Measurements from ENCODE around the gene MLX.
"Not testable (repeated sequence)": the region's sequence is repeated elsewhere in the genome, so short reads cannot be mapped to it uniquely, and the experiment has no call there.

MLX gene

DNA sequence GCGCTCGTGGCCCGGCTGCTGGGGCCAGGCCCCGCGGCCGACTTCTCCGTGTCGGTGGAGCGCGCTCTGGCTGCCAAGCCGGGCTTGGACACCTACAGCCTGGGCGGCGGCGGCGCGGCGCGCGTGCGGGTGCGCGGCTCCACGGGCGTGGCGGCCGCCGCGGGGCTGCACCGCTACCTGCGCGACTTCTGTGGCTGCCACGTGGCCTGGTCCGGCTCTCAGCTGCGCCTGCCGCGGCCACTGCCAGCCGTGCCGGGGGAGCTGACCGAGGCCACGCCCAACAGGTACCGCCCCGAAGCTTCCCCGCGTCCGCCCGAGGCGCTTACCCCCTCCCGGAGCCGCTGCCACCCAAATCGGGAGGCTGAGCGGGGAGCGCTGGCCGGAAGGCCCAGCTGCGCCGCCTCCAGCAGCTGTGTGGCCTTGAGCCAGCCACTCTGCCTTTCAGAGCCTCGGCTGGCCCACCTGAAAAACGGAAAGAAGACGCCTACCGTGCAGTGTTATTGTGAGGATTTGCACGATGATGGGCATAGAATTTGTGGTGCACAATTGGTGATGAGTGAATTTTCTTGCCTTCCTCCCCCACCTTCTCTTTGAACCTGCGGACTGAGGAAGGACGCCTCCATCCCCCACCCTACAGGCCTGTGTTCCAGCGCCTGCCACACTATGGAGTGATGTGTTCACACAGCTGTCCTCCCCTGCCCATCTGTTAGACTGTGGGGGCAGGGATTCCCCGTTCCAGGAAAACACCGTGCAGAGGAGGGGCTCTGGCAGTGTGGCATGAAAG lies 30.3 kb upstream of the MLX start:
- DNase-seq = peak; percentile 68

DNA sequence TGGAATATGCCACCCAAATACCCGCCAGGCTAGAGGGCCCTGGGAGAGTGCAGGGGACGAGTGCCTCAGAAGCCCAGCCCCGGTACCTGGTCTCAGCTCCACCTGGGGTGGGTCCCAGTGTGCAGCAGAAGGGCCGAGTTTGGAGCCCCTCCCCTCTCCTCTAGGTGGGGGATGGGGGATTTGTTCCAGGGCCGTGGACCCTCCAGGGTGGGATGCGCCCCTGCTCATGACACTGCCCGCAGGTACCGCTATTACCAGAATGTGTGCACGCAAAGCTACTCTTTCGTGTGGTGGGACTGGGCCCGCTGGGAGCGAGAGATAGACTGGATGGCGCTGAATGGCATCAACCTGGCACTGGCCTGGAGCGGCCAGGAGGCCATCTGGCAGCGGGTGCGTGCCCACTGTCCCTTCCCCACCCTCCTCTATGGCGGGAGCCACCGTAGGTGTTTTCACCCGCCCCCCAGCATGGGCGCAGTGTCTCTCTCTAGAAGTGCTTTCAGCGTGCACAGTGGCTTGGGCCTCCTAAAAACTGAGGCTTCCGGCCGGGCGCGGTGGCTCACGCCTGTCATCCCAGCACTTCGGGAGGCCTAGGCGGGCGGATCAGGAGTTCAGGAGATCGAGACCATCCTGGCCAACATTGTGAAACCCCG lies 29.6 kb upstream of the MLX start:
- no peak for DNase-seq

DNA sequence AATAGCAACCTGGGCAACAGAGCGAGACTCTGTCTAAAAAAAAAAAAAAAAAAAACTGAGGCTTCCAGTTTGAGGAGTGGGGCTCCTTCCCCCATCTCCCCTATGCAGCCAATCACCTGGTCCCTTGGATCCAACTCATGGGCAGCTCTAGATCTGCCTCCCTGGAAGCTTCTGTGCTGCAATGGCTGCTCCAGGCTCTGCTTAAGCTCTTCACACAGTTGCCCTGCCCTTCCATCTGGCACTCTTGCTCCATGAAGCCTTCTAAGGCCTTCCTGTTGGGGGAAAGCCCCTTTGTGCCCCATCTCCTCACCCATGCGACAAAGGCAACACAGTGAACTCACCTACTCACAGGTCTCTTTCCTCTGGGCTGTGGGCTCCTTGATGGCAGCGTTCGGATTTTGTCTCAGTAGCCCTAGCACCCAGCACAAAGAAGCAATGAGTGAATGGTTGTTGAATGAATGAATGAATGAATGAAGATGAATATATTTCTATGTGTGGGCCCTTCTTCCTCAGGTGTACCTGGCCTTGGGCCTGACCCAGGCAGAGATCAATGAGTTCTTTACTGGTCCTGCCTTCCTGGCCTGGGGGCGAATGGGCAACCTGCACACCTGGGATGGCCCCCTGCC lies 29.0 kb upstream of the MLX start:
- no peak for DNase-seq

DNA sequence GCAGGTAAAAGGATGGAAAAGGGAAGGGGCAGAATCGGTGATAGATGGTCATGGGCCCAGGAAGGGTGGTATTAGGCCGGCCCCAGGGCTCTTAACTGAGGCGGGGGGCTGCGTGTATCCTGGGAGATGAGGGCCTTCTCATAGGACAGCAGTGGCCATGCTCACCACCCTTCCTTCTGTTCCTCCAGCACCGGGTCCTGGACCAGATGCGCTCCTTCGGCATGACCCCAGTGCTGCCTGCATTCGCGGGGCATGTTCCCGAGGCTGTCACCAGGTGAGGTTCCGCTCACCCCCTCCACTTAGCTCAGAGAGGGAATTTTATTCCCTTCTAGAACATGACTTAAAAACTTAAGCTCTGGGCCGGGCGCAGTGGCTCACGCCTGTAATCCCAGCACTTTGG lies 28.4 kb upstream of the MLX start:
- DNase-seq = no peak

DNA sequence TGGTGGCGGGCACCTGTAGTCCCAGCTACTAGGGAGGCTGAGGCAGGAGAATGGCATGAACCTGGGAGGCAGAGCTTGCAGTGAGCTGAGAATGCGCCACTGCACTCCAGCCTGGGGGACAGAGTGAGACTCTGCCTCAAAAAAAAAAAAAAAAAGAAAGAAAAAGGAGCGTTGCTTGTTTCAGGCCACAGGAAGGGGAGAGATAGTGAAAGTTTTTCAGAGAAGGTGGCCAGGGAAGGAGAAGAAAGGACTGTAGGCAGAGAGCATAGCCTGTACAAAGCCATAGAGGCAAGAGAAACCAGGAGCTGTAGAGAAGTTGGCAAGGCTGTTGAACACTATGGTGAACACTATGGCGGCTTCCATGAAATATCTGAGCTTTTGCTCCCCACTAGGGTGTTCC lies 26.3 kb upstream of the MLX start:
- DNase-seq = not testable (repeated sequence)

DNA sequence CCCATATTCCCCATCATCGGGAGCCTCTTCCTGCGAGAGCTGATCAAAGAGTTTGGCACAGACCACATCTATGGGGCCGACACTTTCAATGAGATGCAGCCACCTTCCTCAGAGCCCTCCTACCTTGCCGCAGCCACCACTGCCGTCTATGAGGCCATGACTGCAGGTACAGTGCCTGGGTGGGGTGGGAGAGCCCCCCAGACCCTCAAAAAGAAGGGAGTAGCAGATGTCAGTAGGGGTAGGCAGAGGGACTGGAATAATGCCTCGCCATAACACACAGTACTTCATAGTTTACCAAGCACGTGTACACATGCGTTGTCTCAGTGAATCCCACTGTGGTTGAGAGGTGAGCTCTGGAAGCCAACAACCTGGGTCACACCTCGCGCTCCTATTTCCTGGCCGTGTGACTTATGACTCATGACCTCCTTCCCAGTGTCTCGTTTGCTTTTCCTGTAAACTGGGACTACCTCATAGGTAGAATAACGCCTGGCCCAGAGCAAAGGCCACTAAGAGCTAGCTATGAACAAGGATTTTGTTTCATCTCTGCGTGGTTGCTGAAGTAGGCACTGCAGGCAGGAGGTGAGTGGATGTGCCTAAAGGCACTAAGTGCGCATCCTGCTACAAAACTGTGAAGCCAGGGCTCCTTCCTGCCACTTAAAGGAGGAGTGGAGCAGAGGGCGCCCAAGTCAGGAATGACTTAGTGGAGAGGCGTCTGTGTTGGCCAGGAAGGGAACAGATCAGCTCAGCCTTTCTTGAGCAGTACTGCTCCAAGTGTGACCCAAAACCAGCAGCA lies 25.7 kb upstream of the MLX start:
- no peak for DNase-seq

DNA sequence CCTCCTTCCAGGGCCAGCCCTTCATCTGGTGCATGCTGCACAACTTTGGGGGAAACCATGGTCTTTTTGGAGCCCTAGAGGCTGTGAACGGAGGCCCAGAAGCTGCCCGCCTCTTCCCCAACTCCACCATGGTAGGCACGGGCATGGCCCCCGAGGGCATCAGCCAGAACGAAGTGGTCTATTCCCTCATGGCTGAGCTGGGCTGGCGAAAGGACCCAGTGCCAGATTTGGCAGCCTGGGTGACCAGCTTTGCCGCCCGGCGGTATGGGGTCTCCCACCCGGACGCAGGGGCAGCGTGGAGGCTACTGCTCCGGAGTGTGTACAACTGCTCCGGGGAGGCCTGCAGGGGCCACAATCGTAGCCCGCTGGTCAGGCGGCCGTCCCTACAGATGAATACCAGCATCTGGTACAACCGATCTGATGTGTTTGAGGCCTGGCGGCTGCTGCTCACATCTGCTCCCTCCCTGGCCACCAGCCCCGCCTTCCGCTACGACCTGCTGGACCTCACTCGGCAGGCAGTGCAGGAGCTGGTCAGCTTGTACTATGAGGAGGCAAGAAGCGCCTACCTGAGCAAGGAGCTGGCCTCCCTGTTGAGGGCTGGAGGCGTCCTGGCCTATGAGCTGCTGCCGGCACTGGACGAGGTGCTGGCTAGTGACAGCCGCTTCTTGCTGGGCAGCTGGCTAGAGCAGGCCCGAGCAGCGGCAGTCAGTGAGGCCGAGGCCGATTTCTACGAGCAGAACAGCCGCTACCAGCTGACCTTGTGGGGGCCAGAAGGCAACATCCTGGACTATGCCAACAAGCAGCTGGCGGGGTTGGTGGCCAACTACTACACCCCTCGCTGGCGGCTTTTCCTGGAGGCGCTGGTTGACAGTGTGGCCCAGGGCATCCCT lies 23.5 kb upstream of the MLX start:
- no peak for DNase-seq

DNA sequence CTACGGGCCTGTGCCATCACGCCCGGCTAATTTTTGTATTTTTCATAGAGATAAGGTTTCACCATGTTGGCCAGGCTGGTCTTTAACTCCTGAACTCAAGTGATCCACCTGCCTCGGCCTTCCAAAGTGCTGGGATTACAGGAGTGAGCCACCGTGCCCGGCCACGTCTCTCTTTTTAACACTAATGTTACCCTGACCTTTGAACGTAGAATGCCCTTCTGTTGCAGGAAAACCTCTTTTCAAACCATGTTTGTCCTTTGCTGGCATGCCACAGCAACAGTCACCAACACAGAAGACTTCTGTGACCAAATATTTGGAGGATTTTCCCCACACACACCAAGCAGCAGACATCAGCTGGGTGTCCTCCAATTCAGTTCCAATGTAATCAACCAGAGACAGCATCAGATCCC lies 22.0 kb upstream of the MLX start:
- no peak for DNase-seq

DNA sequence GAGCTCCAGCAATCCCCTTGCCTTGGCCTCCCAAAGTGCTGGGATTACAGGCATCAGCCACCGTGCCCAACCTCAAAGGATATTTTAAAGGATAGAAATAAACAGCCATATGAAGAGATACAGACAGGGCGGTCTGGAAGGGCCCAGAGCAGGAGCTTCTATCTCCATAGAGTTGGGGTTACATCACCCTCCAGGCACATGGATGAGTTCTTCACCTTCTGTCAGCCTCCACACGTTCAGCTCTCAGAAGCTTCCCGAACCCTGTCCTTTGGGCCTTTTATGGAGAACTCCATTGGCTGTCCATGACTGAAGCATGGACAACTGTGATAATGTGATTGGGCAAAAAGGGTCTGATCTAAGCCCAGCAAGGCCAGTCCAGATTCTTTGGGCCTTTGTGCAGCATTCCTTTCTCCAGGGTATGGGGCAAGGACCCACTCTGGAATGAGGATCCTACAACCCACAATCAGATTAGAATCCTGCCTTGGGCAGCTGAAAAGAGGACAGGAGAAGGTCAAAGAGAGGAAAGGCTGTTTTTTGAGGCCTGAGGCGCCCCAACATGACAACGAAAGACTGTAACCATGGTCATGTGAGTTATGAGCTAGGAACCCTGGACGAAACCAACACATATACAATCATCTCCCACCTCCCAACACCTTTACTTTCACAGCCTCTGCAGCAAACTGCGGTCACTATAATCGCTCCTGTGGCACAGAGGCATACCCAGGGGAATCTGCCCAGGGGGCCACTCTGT lies 21.0 kb upstream of the MLX start:
- not testable (repeated sequence) for DNase-seq

DNA sequence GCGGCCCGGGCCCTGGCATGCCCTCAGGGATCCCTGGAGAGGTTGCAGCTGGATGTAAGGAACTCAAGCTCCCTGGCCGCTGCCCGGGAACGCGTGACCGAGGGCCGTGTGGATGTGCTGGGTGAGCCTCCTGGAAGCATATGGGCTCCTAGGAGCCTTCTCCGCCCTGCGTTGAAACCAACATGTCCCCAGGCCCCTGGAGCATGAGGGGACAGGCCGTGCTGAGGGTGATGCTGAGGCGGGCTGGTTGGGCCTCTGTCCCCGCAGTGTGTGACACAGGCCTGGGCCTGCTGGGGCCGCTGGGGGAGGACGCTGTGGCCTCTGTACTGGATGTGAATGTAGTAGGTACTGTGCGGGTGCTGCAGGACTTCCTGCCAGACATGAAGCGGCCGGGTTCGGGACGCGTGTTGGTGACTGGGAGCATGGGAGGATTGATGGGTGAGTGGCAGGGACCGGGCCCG lies 19.9 kb upstream of the MLX start:
- DNase-seq = no peak

DNA sequence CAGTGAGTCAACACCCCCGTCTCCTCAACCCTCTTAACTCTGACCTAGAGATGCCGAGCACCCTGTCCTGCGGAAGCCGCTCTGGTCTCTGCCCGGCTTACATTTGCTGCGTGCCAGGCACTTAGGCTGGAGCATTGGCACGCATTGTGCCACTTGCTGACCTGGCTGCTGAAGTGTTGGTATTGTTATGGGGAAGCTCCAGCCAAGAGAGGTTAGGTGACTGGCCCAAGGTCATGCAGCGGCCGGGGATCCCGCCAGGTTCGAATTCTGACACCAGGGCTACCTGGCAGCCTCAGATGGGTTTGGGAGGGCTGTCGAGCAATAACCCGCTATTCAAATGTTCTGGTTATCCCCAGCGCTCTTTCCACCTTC lies 19.2 kb upstream of the MLX start:
- DNase-seq = no peak

DNA sequence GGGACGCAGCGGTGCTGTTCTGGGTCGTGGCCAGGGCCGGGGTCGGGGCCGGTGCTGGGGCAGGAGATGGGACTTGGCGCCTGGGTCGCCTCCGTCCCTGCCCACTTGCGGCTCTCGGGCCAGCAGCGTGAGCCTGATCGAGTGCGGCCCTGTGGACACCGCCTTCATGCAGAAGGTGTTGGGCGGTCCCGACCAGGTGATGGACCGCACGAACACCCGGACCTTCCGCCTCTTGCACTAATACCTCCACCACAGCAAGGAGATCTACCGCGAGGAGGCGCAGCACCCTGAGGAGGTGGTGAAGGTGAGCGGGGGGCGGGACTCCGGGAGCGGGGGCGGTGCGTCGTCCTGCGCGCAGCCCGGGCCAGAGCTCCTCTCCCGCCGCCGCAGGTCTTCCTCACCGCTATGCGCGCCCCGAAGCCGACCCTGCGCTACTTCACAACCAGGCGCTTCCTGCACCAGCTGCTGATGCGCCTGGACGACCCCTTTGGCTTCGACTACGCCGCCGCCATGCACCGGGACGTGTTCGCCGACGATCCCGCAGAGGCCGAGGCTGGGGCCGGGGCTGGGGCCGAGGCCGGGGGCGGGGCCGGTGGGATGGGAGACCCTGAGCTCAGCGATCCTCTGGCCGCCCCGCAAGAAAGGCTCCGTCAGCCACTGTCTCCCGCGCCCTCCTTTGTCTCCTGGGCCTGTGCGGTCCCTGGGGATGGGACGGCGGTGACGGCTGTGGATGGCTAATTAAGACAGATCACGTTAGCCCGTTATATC lies 18.6 kb upstream of the MLX start:
- DNase-seq = peak; percentile 4

DNA sequence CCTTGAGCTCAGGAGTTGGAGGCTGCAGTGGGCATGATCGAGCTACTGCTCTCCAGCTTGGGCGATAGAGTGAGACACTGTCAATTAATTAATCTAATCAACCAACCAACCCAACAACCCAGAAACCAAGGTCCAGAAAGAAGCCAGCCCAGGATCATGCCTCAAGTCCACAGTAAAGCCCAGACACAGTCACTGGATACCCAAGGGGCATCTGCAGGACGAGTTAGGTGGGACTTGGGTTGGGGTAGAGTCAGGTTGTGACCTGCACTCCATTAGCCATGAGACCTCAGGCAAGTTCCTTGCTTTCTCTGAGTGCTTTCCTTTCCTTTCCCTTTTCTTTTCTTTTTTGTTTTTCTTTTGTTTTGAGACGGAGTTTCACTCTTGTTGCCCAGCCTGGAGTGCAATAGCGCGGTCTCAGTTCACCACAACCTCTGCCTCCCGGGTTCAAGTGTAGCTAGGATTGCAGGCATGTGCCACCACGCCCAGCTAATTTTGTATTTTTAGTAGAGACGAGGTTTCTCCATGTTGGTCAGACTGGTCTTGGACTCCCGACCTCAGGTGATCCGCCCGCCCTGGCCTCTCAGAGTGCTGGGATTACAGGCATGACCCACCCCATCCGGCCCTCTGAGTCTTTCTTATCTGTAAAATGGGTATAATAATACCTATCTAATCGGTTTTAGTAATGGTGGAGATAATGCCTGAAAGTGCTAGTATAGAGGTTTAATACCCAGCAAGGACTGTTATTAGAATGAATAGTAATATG lies 17.7 kb upstream of the MLX start:
- DNase-seq = no peak

DNA sequence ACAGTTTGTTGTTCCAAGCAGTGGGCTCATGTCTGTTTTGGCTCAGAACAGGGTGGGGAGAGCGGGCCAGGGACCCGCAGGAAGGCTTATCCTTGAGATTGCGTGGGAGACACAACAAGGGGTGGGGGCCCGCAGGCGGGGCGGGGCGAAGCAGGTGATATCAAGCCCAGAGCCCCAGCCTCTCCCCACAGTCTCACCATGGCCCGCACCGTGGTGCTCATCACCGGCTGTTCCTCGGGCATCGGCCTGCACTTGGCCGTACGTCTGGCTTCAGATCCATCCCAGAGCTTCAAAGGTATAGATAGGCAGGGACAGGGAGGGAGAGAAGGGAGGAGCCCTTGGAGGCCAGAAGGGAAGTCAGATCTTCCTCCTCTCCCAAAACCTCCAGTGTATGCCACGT lies 14.2 kb upstream of the MLX start, which contains the start of gene HSD17B1:
Gene HSD17B1 (plus strand): TSS at position 188 of the 400 bp plus-strand sequence. CDS start 11 bp downstream, at position 199.
- not testable (repeated sequence) for DNase-seq

DNA sequence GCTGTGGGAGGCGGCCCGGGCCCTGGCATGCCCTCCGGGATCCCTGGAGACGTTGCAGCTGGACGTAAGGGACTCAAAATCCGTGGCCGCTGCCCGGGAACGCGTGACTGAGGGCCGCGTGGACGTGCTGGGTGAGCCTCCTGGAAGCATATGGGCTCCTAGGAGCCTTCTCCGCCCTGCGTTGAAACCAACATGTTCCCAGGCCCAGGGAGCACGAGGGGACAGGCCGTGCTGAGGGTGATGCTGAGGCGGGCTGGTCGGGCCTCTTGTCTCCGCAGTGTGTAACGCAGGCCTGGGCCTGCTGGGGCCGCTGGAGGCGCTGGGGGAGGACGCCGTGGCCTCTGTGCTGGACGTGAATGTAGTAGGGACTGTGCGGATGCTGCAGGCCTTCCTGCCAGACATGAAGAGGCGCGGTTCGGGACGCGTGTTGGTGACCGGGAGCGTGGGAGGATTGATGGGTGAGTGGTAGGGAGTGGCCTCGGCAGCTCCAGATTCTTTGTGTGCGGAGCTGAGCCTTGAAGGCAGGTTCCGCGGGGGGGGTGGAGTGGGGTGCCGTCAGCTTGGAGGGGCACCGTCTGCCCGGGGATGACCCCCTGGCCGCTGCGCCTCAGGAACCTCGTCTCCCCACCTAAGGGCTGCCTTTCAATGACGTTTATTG lies 13.6 kb upstream of the MLX start:
- no peak for DNase-seq

DNA sequence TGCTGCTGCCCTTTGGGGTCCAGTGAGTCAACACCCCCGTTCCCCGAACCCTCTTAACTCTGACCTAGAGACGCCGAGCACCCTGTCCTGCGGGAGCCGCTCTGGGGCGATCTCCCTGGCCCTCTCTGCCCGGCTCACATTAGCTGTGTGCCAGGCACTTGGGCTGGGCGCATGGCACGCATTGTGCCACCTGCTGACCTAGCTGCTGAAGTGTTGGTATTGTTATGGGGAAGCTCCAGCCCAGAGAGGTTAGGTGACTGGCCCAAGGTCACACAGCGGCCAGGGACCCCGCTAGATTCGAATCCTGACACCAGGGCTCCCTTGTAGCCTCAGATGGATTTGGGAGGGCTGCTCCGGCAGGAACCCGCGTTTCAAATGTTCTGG lies 13.0 kb upstream of the MLX start:
- no peak for DNase-seq

DNA sequence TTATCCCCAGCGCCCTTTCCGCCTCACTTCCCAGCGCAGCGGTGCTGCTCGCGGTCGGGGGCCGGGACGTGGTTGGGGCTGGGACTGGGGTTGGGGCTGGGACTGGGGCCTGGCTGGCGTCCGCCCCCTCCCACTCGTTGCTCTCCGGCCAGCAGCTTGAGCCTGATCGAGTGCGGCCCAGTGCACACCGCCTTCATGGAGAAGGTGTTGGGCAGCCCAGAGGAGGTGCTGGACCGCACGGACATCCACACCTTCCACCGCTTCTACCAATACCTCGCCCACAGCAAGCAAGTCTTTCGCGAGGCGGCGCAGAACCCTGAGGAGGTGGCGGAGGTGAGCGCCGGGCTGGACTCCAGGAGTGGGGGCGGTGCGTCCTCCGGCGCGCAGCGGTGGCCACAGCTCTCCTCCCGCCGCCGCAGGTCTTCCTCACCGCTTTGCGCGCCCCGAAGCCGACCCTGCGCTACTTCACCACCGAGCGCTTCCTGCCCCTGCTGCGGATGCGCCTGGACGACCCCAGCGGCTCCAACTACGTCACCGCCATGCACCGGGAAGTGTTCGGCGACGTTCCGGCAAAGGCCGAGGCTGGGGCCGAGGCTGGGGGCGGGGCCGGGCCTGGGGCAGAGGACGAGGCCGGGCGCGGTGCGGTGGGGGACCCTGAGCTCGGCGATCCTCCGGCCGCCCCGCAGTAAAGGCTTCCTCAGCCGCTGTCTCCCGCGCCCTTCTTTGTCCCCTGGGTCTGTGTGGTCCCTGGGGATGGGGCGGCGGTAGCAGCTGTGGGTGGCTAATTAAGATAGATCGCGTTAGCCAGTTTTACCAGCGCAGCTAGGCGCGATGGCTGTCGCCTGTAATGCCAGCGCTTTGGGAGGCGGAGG lies 12.4 kb upstream of the MLX start:
- DNase-seq = no peak

DNA sequence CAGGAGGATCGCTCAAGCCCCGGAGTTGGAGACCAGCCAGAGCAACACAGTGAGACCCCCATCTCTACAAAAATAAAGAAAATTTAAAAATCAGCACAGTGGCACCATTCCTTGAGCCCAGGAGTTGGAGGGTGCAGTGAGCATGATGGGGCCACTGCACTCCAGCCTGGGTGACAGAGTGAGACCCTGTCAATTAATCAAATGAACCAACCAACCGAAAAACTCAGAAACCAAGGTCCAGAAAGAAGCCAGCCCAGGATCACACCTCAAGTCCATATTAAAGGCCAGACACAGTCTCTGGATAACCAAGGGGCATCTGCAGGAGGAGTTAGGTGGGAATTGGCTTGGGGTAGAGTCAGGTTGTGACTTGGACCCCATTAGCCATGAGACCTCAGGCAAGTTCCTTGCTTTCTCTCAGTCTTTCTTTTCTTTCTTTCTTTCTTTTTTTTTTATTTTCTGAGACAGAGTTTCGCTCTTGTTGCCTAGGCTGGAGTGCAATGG lies 11.7 kb upstream of the MLX start:
- no peak for DNase-seq

Data from NCI-H524 treated with DMSO at 0.1 percent for 48 hours (cell line).